Tibial artery (tissue), 4 donors: ENCODE measurements around the gene SLC25A29.

Experiments
- DNase-seq, 2 donors: peaks; one replicate each; pipeline ENCODE4 v3.0.0-alpha.2; 2019
- H3K27ac ChIP-seq, 2 donors: fragments of 200-600 bp; sonication (generic) in 1 of 2; 1 replicate in 1 of 2; 2 replicates in 1 of 2; pipeline ENCODE4 v1.5.1; 2018 to 2019; ENCODE audit warnings: mild to moderate bottlenecking in 1 of 2
- H3K27me3 ChIP-seq, 2 donors: fragments of 200-600 bp; sonication (generic) in 1 of 2; one replicate each; pipeline versions ENCODE4 v1.5.1 to v1.6.0; 2016 to 2019
- H3K36me3 ChIP-seq, 3 donors: fragments of 200-600 bp; sonication (generic) in 2 of 3; one replicate each; pipeline ENCODE4 v1.5.1; 2016 to 2019; ENCODE audit warnings: mild to moderate bottlenecking in 2 of 3
- H3K4me1 ChIP-seq, 4 donors: fragments of 200-600 bp; sonication (generic) in 2 of 4; 1 replicate in 3 of 4; 2 replicates in 1 of 4; pipeline ENCODE4 v1.5.1; 2016 to 2019
- H3K4me3 ChIP-seq, 2 donors: fragments of 200-600 bp; sonication (generic) in 1 of 2; 1 replicate in 1 of 2; 2 replicates in 1 of 2; pipeline ENCODE4 v1.5.1; 2018 to 2019; ENCODE audit warnings: mild to moderate bottlenecking in 2 of 2
- H3K9me3 ChIP-seq, 3 donors: fragments of 200-600 bp; sonication (generic) in 1 of 3; one replicate each; pipeline ENCODE4 v1.5.1; 2016 to 2019
- intact Hi-C: fragments of 100-400 bp; cut with DNase I; formaldehyde crosslinking; loops from one replicate; pipeline ENCODE4 v1.15.0; 2023; ENCODE audit warnings: low total_unique reads
- TF ChIP-seq, protein P1 (sequence below), 2 experiments: fragments of 200-600 bp in 1 of 2; fragments of 450-650 bp in 1 of 2; IDR thresholded peaks; one replicate each; pipeline ENCODE4 v1.5.1; 2017 to 2019; ENCODE audit warnings: antibody characterized with exemption in 2 of 2, mild to moderate bottlenecking in 1 of 2, moderate library complexity in 1 of 2

SLC25A29 gene

DNA sequence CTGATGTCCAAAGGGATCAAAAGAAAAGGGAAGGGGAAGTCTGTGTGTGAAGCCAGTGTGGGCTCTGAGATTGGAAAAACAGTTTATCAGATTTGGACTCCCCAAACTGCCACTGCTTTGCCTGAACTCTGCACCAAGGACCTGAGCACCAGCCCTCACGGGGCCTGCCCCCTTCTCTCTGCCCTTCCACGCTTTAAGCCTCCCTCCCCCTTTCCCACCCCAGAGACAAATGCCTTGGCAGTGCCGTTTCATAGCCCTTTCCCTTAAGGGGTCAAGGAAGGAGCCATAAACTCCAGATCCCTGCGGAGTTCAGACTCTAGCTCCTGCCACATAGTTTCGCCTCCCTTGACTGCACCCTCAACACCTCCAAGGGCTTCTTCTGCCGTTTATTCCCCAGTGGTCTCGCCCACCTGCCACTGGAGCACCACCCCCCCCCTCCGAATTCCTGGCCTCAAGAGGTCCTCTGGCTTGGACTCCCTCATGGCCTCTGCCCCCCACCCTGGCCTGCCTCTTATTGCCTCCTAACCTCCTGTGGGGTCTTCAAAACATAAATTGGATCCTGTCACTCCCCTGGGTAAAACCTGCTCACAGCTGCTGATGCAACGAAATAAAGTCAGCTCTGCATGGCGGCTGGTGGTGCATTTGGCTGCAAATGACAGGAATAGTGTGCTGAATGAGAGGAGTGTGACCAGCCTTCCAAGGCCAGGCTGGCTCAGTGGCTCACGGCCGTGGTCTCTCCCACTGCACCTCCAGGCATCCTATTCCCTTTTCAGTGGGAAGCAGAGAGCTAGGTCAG, 18.8 kb downstream of the SLC25A29 start:
- H3K36me3 ChIP-seq: peaks cover 0 to 30% (median 16%) of the 10 kb centered on the region in 3 donors
- intact Hi-C loops: no loop called here
- no peak overlapping the region for H3K4me3 ChIP-seq
- H3K27me3 ChIP-seq: no peaks in the 10 kb centered on the region
- DNase-seq: no peak
- TF ChIP-seq, protein P1, sequence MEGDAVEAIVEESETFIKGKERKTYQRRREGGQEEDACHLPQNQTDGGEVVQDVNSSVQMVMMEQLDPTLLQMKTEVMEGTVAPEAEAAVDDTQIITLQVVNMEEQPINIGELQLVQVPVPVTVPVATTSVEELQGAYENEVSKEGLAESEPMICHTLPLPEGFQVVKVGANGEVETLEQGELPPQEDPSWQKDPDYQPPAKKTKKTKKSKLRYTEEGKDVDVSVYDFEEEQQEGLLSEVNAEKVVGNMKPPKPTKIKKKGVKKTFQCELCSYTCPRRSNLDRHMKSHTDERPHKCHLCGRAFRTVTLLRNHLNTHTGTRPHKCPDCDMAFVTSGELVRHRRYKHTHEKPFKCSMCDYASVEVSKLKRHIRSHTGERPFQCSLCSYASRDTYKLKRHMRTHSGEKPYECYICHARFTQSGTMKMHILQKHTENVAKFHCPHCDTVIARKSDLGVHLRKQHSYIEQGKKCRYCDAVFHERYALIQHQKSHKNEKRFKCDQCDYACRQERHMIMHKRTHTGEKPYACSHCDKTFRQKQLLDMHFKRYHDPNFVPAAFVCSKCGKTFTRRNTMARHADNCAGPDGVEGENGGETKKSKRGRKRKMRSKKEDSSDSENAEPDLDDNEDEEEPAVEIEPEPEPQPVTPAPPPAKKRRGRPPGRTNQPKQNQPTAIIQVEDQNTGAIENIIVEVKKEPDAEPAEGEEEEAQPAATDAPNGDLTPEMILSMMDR (IDR thresholded peaks at IDR 0.05): no peak
- no peak overlapping the region for H3K27ac ChIP-seq
- H3K9me3 ChIP-seq: no peaks in the 10 kb centered on the region
- peaks cover 0 to 28% (median 11%) of the 10 kb centered on the region in 4 donors for H3K4me1 ChIP-seq

DNA sequence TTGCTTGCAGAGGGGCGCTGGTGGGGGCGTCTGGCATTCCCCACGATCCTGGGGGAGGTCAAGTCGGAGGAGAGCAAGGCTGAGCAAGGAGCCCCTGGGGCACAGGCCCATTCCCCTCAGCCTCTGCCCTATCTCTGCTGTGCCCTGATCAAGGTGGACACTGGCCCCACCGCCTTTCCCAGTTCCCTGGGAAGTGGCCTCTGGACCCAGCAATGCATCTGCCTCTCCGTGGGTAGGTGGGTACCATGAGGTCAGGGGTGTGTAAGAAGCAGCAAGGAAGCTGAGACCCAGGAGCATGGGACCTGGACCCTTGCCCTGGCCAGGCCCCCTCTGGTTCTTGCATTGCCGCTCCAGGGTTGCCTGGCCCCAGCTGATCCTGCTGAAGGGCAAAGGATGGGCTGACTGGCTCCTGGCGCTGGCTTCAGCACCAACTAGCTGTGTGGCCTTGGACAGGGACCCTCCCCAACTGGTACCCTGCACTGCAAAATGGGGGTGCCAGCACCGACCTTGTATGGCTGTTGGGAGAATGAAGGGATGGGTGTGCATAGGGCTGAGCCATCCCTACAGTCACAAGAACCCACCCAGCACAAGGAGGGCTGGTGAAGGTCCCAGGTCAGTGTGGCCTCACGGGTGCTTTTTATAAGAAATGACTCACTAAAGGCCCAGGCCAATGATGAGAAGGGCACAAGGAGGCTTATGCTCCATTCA, 19.6 kb downstream of the SLC25A29 start:
- no peaks in the 10 kb centered on the region for H3K27me3 ChIP-seq
- no peak for DNase-seq
- H3K36me3 ChIP-seq: peaks cover 0 to 22% (median 8%) of the 10 kb centered on the region in 3 donors
- no peak overlapping the region for H3K27ac ChIP-seq
- H3K4me3 ChIP-seq: no peak overlapping the region
- peaks cover 0 to 35% (median 11%) of the 10 kb centered on the region in 4 donors for H3K4me1 ChIP-seq
- H3K9me3 ChIP-seq: no peaks in the 10 kb centered on the region
- intact Hi-C loops: no loop called here
- TF ChIP-seq, protein P1 (IDR thresholded peaks at IDR 0.05): no peak

DNA sequence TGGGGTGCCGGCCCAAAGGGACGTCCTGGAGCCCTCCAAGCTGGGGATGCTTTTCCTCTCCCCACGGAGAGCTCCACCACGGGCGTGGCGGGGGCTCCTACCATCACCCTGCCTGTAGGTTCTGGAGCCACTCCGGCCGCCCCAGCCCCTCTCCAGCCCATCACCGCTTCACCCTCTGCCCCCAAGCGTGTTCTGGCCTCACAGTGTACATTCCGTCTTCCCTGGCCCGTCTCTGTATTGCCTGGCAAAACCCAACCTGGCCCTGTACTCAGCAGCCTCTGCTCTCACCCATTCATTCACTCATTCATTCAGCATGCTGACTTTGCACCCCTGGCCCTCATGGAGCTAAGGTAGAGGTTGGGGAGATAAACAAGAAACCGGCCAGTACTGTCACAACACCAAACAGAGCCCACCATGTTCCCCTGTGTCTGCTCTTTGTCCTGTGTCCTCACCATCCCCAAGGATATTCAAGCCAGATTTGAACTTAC, 20.3 kb downstream of the SLC25A29 start:
- Histone ChIP-seq H3K27me3 (no peaks in the 10 kb centered on the region), H3K27ac (peak overlapping the region; percentile 86 to 95), H3K36me3 (peaks cover 0 to 15% (median 1%) of the 10 kb centered on the region in 3 donors), H3K4me3 (peak overlapping the region; percentile 73 to 92), H3K4me1 (peaks cover 0 to 41% (median 11%) of the 10 kb centered on the region in 4 donors), H3K9me3 (no peaks in the 10 kb centered on the region)
- no peak for DNase-seq
- TF ChIP-seq, protein P1 (IDR thresholded peaks at IDR 0.05): no peak
- intact Hi-C loops: no loop called here

DNA sequence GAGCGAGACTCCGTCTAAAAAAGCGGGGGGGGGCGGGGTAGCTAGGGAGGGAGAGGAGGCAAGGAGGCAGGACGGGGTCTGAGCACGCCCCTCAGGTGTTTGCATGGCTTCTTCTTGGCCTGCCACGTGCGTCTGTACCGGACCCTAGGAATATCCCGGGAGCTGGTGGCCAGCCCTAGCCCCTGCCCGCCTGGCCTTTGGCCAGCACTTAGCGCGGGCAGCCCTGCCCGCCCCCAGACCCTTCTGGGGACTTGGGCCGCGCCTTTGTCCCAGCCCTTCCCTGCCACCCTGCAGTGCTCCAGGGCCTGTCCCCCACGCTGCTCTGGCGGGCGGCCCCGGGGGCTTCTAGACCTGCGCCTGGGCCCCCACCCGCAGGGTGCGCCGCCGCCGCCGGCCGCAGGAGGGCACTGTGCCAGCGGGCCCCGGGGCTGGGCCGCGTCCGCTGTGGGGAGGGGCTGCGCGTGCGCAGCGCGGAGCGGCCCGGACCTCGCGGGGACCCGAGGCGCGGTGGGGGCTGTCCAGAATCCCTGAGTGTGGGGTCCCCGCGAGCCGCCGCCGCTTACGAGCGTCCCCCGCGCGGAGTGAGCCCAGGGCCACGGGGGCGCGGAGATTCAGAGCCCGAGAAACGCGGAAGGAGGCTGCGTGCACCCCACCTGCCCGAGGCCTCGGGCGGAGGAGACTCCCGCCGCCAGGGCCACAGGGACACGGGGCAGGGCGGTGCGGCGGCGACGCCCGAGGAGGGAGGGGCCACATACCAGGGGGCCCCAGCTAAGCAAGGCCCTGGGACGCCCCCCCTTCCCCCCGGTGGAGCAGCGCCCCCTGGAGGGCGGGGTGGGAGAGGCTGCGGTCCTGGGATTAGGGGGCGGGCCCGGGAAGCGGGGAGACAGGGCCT, 21.0 kb downstream of the SLC25A29 start:
- peak overlapping the region; percentile 86 to 95 for H3K27ac ChIP-seq
- H3K9me3 ChIP-seq: no peaks in the 10 kb centered on the region
- peak overlapping the region; percentile 73 to 92 for H3K4me3 ChIP-seq
- DNase-seq: peak in 1 of 2 donors; percentile 80
- TF ChIP-seq, protein P1 (IDR thresholded peaks at IDR 0.05): peak; percentile 79 to 82
- no peaks in the 10 kb centered on the region for H3K27me3 ChIP-seq
- intact Hi-C loops: no loop called here
- peaks cover 0 to 41% (median 11%) of the 10 kb centered on the region in 4 donors for H3K4me1 ChIP-seq
- peaks cover 0 to 8% (median 0%) of the 10 kb centered on the region in 3 donors for H3K36me3 ChIP-seq
